Hepatocyte (in vitro differentiated cells): ENCODE results near the gene CTBP2.

Experiments used
- EZH2 ChIP-seq: fragments of 200-600 bp; sonication (generic); IDR thresholded peaks from 2 replicates; pipeline ENCODE4 v1.6.1; 2016; ENCODE audit warnings: antibody characterized with exemption, mild to moderate bottlenecking, borderline replicate concordance
- TF ChIP-seq, protein P1 (sequence below): fragments of 200-600 bp; sonication (generic); IDR thresholded peaks from 2 replicates; pipeline ENCODE4 v1.5.1; 2016; ENCODE audit warnings: antibody characterized with exemption, mild to moderate bottlenecking; ENCODE audit not compliant: poor library complexity

GRCh38 chr10:125127110-125127509 lies 33.3 kb downstream of the CTBP2 start:
- TF ChIP-seq, protein P1, sequence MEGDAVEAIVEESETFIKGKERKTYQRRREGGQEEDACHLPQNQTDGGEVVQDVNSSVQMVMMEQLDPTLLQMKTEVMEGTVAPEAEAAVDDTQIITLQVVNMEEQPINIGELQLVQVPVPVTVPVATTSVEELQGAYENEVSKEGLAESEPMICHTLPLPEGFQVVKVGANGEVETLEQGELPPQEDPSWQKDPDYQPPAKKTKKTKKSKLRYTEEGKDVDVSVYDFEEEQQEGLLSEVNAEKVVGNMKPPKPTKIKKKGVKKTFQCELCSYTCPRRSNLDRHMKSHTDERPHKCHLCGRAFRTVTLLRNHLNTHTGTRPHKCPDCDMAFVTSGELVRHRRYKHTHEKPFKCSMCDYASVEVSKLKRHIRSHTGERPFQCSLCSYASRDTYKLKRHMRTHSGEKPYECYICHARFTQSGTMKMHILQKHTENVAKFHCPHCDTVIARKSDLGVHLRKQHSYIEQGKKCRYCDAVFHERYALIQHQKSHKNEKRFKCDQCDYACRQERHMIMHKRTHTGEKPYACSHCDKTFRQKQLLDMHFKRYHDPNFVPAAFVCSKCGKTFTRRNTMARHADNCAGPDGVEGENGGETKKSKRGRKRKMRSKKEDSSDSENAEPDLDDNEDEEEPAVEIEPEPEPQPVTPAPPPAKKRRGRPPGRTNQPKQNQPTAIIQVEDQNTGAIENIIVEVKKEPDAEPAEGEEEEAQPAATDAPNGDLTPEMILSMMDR: no peak
- no peak for TF ChIP-seq EZH2
